Measurements from ENCODE around the gene HP.

GRCh38 chr16:72025404-72026114 is 28.7 kb upstream of the HP start:
- TF ChIP-seq POLR2A (IDR thresholded peaks at IDR 0.05; ENCODE audit: low read depth) (no peak), CTCF (IDR thresholded peaks at IDR 0.05) (no peak)

Data from esophagus muscularis mucosa (tissue), 3 donors.